Activated CD8-positive, alpha-beta T cell treated with anti-CD3 and anti-CD28 coated beads for 36 hours (primary cell): ENCODE results near the gene AFDN. TPM values are rescaled to one million over a fixed set of nuclear protein-coding genes. Genes with fewer than 3 reads are reported as not detected.
"Not testable (repeated sequence)": the region's sequence is repeated elsewhere in the genome, so short reads cannot be mapped to it uniquely, and the experiment has no call there.

Source experiments
- ATAC-seq: fragments of 200-7000 bp; cut with Tn5 transposase; one replicate; pipeline ENCODE4 v1.10.0; 2021; ENCODE audit warnings: mild to moderate bottlenecking, moderate library complexity
- CTCF ChIA-PET: fragments of 350-600 bp; sonication (Branson Sonifier 250); formaldehyde crosslinking; loops from one replicate; lab custom pipeline; 2021; ENCODE audit warnings: antibody characterized with exemption; lab: Charles Lee
- POLR2A ChIA-PET: fragments of 350-600 bp; sonication (Branson Sonifier 250); formaldehyde crosslinking; loops from one replicate; lab custom pipeline; 2021; ENCODE audit warnings: antibody characterized with exemption; lab: Charles Lee
- DNase-seq: peaks from one replicate; pipeline ENCODE4 v3.0.0-alpha.2; 2020
- H3K27ac Mint-ChIP-seq: one replicate; pipeline ENCODE4 v1.8.0; 2021; ENCODE audit warnings: mild to moderate bottlenecking, mixed read lengths
- H3K27me3 Mint-ChIP-seq: one replicate; pipeline ENCODE4 v1.8.0; 2021; ENCODE audit warnings: mixed read lengths
- H3K36me3 Mint-ChIP-seq: one replicate; pipeline ENCODE4 v1.8.0; 2021; ENCODE audit warnings: low read depth, mixed read lengths
- H3K4me1 Mint-ChIP-seq: one replicate; pipeline ENCODE4 v1.8.0; 2021; ENCODE audit warnings: low read depth, mixed read lengths
- H3K4me3 Mint-ChIP-seq: one replicate; pipeline ENCODE4 v1.8.0; 2021; ENCODE audit warnings: mild to moderate bottlenecking, moderate library complexity, mixed read lengths
- H3K9me3 Mint-ChIP-seq: one replicate; pipeline ENCODE4 v1.8.0; 2021; ENCODE audit warnings: mixed read lengths
- CTCF ChIP-seq: fragments of 200-600 bp; IDR thresholded peaks from one replicate; pipeline ENCODE4 v1.8.0; 2022; ENCODE audit warnings: antibody characterized with exemption, mild to moderate bottlenecking
- intact Hi-C: fragments of 100-400 bp; cut with micrococcal nuclease; formaldehyde crosslinking; loops from one replicate; pipeline ENCODE4 v1.10.0; 2022
- total RNA-seq, 2 experiments: library from RNA; stranded (reverse); gene quantifications; one replicate each; pipeline ENCODE4 v1.2.3, GENCODE V29; 2021

Gene AFDN
- total RNA-seq, 2 experiments from 2014 or later, result 13.0 to 14.1 TPM

- no peaks in the 10 kb centered on the region for H3K36me3 Mint-ChIP-seq
- CTCF ChIA-PET, result no interaction called here
- no peaks in the 10 kb centered on the region for H3K27me3 Mint-ChIP-seq
- intact Hi-C loops, result no loop called here
- TF ChIP-seq CTCF, result no peak
- no peak for DNase-seq
- no peak overlapping the region for H3K27ac Mint-ChIP-seq
- no peaks in the 10 kb centered on the region for H3K9me3 Mint-ChIP-seq
- H3K4me3 Mint-ChIP-seq, result no peak overlapping the region
- H3K4me1 Mint-ChIP-seq, result no peaks in the 10 kb centered on the region
- POLR2A ChIA-PET, result no interaction called here
- no peak for ATAC-seq
These were observed 148.7 kb downstream of the AFDN start for GRCh38 chr6:167975458-167975857.

GRCh38 chr6:167976116-167976657 is 149.5 kb downstream of the AFDN start:
- H3K36me3 Mint-ChIP-seq, ATAC-seq, H3K9me3 Mint-ChIP-seq, H3K4me3 Mint-ChIP-seq, CTCF ChIA-PET, H3K27me3 Mint-ChIP-seq, DNase-seq, H3K27ac Mint-ChIP-seq, intact Hi-C loops, POLR2A ChIA-PET, H3K4me1 Mint-ChIP-seq: not testable (repeated sequence)

- TF ChIP-seq CTCF, result no peak
- CTCF ChIA-PET, result no interaction called here
- H3K36me3 Mint-ChIP-seq, result no peaks in the 10 kb centered on the region
These were observed 150.0 kb downstream of the AFDN start for GRCh38 chr6:167976708-167977107.

GRCh38 chr6:167977717-167978467 is 151.2 kb downstream of the AFDN start:
- DNase-seq (no peak), ATAC-seq (no peak)
- ChIA-PET CTCF (no interaction called here), POLR2A (no interaction called here)
- no peaks in the 10 kb centered on the region for H3K4me1 Mint-ChIP-seq
- TF ChIP-seq CTCF, result no peak
- no peaks in the 10 kb centered on the region for H3K36me3 Mint-ChIP-seq
- H3K4me3 Mint-ChIP-seq, result no peak overlapping the region
- intact Hi-C loops, result no loop called here
- no peaks in the 10 kb centered on the region for H3K27me3 Mint-ChIP-seq
- H3K9me3 Mint-ChIP-seq, result no peaks in the 10 kb centered on the region
- no peak overlapping the region for H3K27ac Mint-ChIP-seq

More at GRCh38 chr6:167976708-167977107, 150.0 kb downstream of the AFDN start:
- no peaks in the 10 kb centered on the region for H3K9me3 Mint-ChIP-seq
- intact Hi-C loops, result no loop called here
- no peak overlapping the region for H3K4me3 Mint-ChIP-seq
- ATAC-seq, result no peak
- H3K27ac Mint-ChIP-seq, result no peak overlapping the region
- H3K4me1 Mint-ChIP-seq, result no peaks in the 10 kb centered on the region
- no peak for DNase-seq
- POLR2A ChIA-PET, result no interaction called here
- H3K27me3 Mint-ChIP-seq, result no peaks in the 10 kb centered on the region

- TF ChIP-seq CTCF, result no peak
- ATAC-seq (no peak), DNase-seq (no peak)
- intact Hi-C loops, result no loop called here
- POLR2A ChIA-PET, result interaction anchor here (0.6 kb wide), 1 partner anchor 1784 kb away, joined by 3 read pairs; no protein-coding TSS in a partner anchor
- CTCF ChIA-PET, result no interaction called here
- no peaks in the 10 kb centered on the region for H3K27me3 Mint-ChIP-seq
- H3K27ac Mint-ChIP-seq, result no peak overlapping the region
- H3K36me3 Mint-ChIP-seq, result no peaks in the 10 kb centered on the region
- H3K9me3 Mint-ChIP-seq, result no peaks in the 10 kb centered on the region
- H3K4me1 Mint-ChIP-seq, result no peaks in the 10 kb centered on the region
- no peak overlapping the region for H3K4me3 Mint-ChIP-seq
These were observed 151.9 kb downstream of the AFDN start for GRCh38 chr6:167978607-167979006.
